Measurements from ENCODE around the gene ZP3. TPM values are rescaled to one million over a fixed set of nuclear protein-coding genes. Genes with fewer than 3 reads are reported as not detected.
A peak's percentile ranks its signal among the peaks of the same experiment; 100 is the strongest.
"Not testable (repeated sequence)": the region's sequence is repeated elsewhere in the genome, so short reads cannot be mapped to it uniquely, and the experiment has no call there.

The ZP3 gene
- total RNA-seq, 1 donor from 2014 or later = not detected

GRCh38 chr7:76428149-76428823 is 3.5 kb downstream of the ZP3 start:
- Mint-ChIP-seq H3K36me3 (ENCODE audit: insufficient read depth) (no peaks in the 10 kb centered on the region), H3K4me3 (ENCODE audit: low read depth) (no peak overlapping the region), H3K27me3 (peaks cover 3% of the 10 kb centered on the region), H3K9me3 (ENCODE audit: low read depth) (no peaks in the 10 kb centered on the region), H3K4me1 (ENCODE audit: low read depth) (peaks cover 6% of the 10 kb centered on the region), H3K27ac (no peak overlapping the region)
- no peak for TF ChIP-seq CTCF (IDR thresholded peaks at IDR 0.05; ENCODE audit: unreplicated experiment)
- DNase-seq (ENCODE audit: low spot score, unreplicated experiment) = no peak

GRCh38 chr7:76428868-76429805 is 4.4 kb downstream of the ZP3 start:
- Mint-ChIP-seq H3K9me3 (ENCODE audit: low read depth) (no peaks in the 10 kb centered on the region), H3K4me3 (ENCODE audit: low read depth) (no peak overlapping the region), H3K36me3 (ENCODE audit: insufficient read depth) (no peaks in the 10 kb centered on the region), H3K4me1 (ENCODE audit: low read depth) (no peaks in the 10 kb centered on the region), H3K27ac (no peak overlapping the region), H3K27me3 (no peaks in the 10 kb centered on the region)
- no peak for TF ChIP-seq CTCF (IDR thresholded peaks at IDR 0.05; ENCODE audit: unreplicated experiment)
- no peak for DNase-seq (ENCODE audit: low spot score, unreplicated experiment)

- Mint-ChIP-seq H3K27ac (no peak overlapping the region), H3K4me3 (ENCODE audit: low read depth) (no peak overlapping the region), H3K36me3 (ENCODE audit: insufficient read depth) (no peaks in the 10 kb centered on the region), H3K4me1 (ENCODE audit: low read depth) (no peaks in the 10 kb centered on the region), H3K27me3 (no peaks in the 10 kb centered on the region), H3K9me3 (ENCODE audit: low read depth) (no peaks in the 10 kb centered on the region)
- no peak for DNase-seq (ENCODE audit: low spot score, unreplicated experiment)
- no peak for TF ChIP-seq CTCF (IDR thresholded peaks at IDR 0.05; ENCODE audit: unreplicated experiment)
These were observed 5.5 kb downstream of the ZP3 start for GRCh38 chr7:76430211-76430610.

- H3K4me3 Mint-ChIP-seq (ENCODE audit: low read depth) = no peak overlapping the region
- H3K27me3 Mint-ChIP-seq = no peaks in the 10 kb centered on the region
- no peak overlapping the region for H3K27ac Mint-ChIP-seq
- no peaks in the 10 kb centered on the region for H3K36me3 Mint-ChIP-seq (ENCODE audit: insufficient read depth)
- no peaks in the 10 kb centered on the region for H3K4me1 Mint-ChIP-seq (ENCODE audit: low read depth)
- TF ChIP-seq CTCF (IDR thresholded peaks at IDR 0.05; ENCODE audit: unreplicated experiment) = no peak
- no peak for DNase-seq (ENCODE audit: low spot score, unreplicated experiment)
- H3K9me3 Mint-ChIP-seq (ENCODE audit: low read depth) = no peaks in the 10 kb centered on the region
These were observed 6.1 kb downstream of the ZP3 start for GRCh38 chr7:76430836-76431235.

GRCh38 chr7:76437873-76438272 is 13.1 kb downstream of the ZP3 start:
- DNase-seq (ENCODE audit: low spot score, unreplicated experiment) = peak; percentile 58
- peak; percentile 71 for TF ChIP-seq CTCF (IDR thresholded peaks at IDR 0.05; ENCODE audit: unreplicated experiment)
- H3K27ac Mint-ChIP-seq; H3K27me3 Mint-ChIP-seq; H3K4me1 Mint-ChIP-seq (ENCODE audit: low read depth); H3K36me3 Mint-ChIP-seq (ENCODE audit: insufficient read depth); H3K4me3 Mint-ChIP-seq (ENCODE audit: low read depth); H3K9me3 Mint-ChIP-seq (ENCODE audit: low read depth): not testable (repeated sequence)

GRCh38 chr7:76439120-76439888 is 14.6 kb downstream of the ZP3 start:
- H3K27me3 Mint-ChIP-seq = not testable (repeated sequence)

GRCh38 chr7:76440404-76440803 is 15.7 kb downstream of the ZP3 start:
- not testable (repeated sequence) for H3K27me3 Mint-ChIP-seq; H3K27ac Mint-ChIP-seq; H3K36me3 Mint-ChIP-seq (ENCODE audit: insufficient read depth); H3K4me1 Mint-ChIP-seq (ENCODE audit: low read depth); H3K4me3 Mint-ChIP-seq (ENCODE audit: low read depth); H3K9me3 Mint-ChIP-seq (ENCODE audit: low read depth)
- DNase-seq (ENCODE audit: low spot score, unreplicated experiment) = peak; percentile 2

More at GRCh38 chr7:76439120-76439888, 14.6 kb downstream of the ZP3 start:
- DNase-seq (ENCODE audit: low spot score, unreplicated experiment); H3K9me3 Mint-ChIP-seq (ENCODE audit: low read depth); H3K36me3 Mint-ChIP-seq (ENCODE audit: insufficient read depth); H3K4me3 Mint-ChIP-seq (ENCODE audit: low read depth); H3K4me1 Mint-ChIP-seq (ENCODE audit: low read depth); H3K27ac Mint-ChIP-seq: not testable (repeated sequence)

Data from progenitor cell of endocrine pancreas (in vitro differentiated cells).